Keratinocyte (primary cell): ENCODE measurements around the gene CREB1. TPM values are rescaled to one million over a fixed set of nuclear protein-coding genes. Genes with fewer than 3 reads are reported as not detected.

Experiments used
- DNase-seq: peaks from one replicate; pipeline ENCODE4 v3.0.0-alpha.2; 2011; ENCODE audit warnings: low read depth, missing footprints, low spot score
- FAIRE-seq: peaks from 2 replicates; lab custom pipeline; 2011; peaks lifted over from hg19 to GRCh38; lab: Jason Lieb, UNC
- H2AFZ ChIP-seq: 2 replicates; pipeline ENCODE4 v1.6.0; 2012; ENCODE audit warnings: low read length, control low read depth, inconsistent platforms; ENCODE audit not compliant: control insufficient read depth
- H3K27ac ChIP-seq: 2 replicates; pipeline ENCODE4 v1.5.1; 2011; ENCODE audit warnings: low read length; ENCODE audit not compliant: control insufficient read depth, insufficient read depth
- H3K27me3 ChIP-seq: 3 replicates; pipeline ENCODE4 v1.6.0; 2011; ENCODE audit warnings: low read length; ENCODE audit not compliant: control insufficient read depth, insufficient read depth; ENCODE audit errors: extremely low read depth
- H3K36me3 ChIP-seq, 2 experiments: 2 replicates in 1 of 2; 3 replicates in 1 of 2; pipeline ENCODE4 v1.5.1; 2011; ENCODE audit warnings: low read length in 2 of 2, mild to moderate bottlenecking in 1 of 2; ENCODE audit not compliant: control insufficient read depth in 2 of 2, insufficient read depth in 2 of 2; ENCODE audit errors: extremely low read depth in 1 of 2
- H3K4me1 ChIP-seq: 3 replicates; pipeline ENCODE4 v1.5.1; 2011; ENCODE audit warnings: low read length; ENCODE audit not compliant: control insufficient read depth, insufficient read depth; ENCODE audit errors: extremely low read depth
- H3K4me2 ChIP-seq: 3 replicates; pipeline ENCODE4 v1.6.0; 2011; ENCODE audit warnings: low read depth, low read length; ENCODE audit not compliant: control insufficient read depth, insufficient read depth; ENCODE audit errors: extremely low read depth
- H3K4me3 ChIP-seq, 3 experiments: fragments of 200-600 bp in 1 of 3; sonication (generic) in 1 of 3; 2 replicates in 2 of 3; 3 replicates in 1 of 3; pipeline ENCODE4 v1.5.1; 2011 to 2016; ENCODE audit warnings: low read length in 3 of 3, mild to moderate bottlenecking in 3 of 3, control low read depth in 2 of 3, inconsistent platforms in 1 of 3, low read depth in 1 of 3, mixed read lengths in 1 of 3, mixed run types in 1 of 3, moderate library complexity in 1 of 3; ENCODE audit not compliant: control insufficient read depth in 2 of 3, insufficient read depth in 2 of 3; ENCODE audit errors: extremely low read depth in 1 of 3
- H3K79me2 ChIP-seq: 2 replicates; pipeline ENCODE4 v1.6.0; 2012; ENCODE audit warnings: low read length; ENCODE audit not compliant: control insufficient read depth, insufficient read depth
- H3K9ac ChIP-seq: 3 replicates; pipeline ENCODE4 v1.6.0; 2011; ENCODE audit warnings: low read length; ENCODE audit not compliant: control insufficient read depth, insufficient read depth; ENCODE audit errors: extremely low read depth
- H3K9me1 ChIP-seq: 3 replicates; pipeline ENCODE4 v1.6.0; 2011; ENCODE audit warnings: low read length; ENCODE audit not compliant: control insufficient read depth, insufficient read depth; ENCODE audit errors: extremely low read depth
- H3K9me3 ChIP-seq: 2 replicates; pipeline ENCODE4 v1.5.1; 2012; ENCODE audit warnings: low read depth, low read length; ENCODE audit not compliant: control insufficient read depth
- H4K20me1 ChIP-seq: 3 replicates; pipeline ENCODE4 v1.6.0; 2011; ENCODE audit warnings: low read length; ENCODE audit not compliant: control insufficient read depth, insufficient read depth; ENCODE audit errors: extremely low read depth
- EZH2 ChIP-seq: IDR thresholded peaks from one replicate; pipeline ENCODE4 v1.6.1; 2012; ENCODE audit warnings: inconsistent platforms, mild to moderate bottlenecking, low read length, moderate library complexity
- dilution Hi-C: fragments of 300-500 bp; cut with MboI; formaldehyde crosslinking; loops from one replicate; pipeline ENCODE4 v1.7.0; 2020; ENCODE audit warnings: low sequenced_read_pairs; ENCODE audit not compliant: extremely low pct_ligation_motif_present
- polyA plus RNA-seq, 5 experiments: library from polyadenylated mRNA; depleted of rRNA in 3 of 5; stranded (reverse) in 3 of 5; stranded (forward) in 1 of 5; unstranded in 1 of 5; fragments of >200 nt; gene quantifications; 1 replicate in 1 of 5; 2 replicates in 3 of 5; 3 replicates in 1 of 5; pipeline versions ENCODE4 v1.2.1 to v1.2.3, GENCODE V29; 2011 to 2012; ENCODE audit warnings: missing spikeins in 2 of 5, low read depth in 1 of 5, low replicate concordance in 1 of 5
- TF ChIP-seq, protein P1 (sequence below), 3 experiments: IDR thresholded peaks in 1 of 3; conservative IDR thresholded peaks in 1 of 3; optimal IDR thresholded peaks in 1 of 3; 2 replicates in 2 of 3; 3 replicates in 1 of 3; pipeline versions ENCODE3 to v1.5.1; 2011; ENCODE audit warnings: low read length in 3 of 3, mild to moderate bottlenecking in 3 of 3, moderate library complexity in 2 of 3, control low read depth in 1 of 3, inconsistent platforms in 1 of 3; ENCODE audit not compliant: insufficient read depth in 2 of 3; ENCODE audit errors: extremely low read depth in 1 of 3

The CREB1 gene
- polyA plus RNA-seq, 1 donor (not counting 4 experiments of a cell fraction or from before 2014, with no cell fraction given): 38.9 TPM

DNA sequence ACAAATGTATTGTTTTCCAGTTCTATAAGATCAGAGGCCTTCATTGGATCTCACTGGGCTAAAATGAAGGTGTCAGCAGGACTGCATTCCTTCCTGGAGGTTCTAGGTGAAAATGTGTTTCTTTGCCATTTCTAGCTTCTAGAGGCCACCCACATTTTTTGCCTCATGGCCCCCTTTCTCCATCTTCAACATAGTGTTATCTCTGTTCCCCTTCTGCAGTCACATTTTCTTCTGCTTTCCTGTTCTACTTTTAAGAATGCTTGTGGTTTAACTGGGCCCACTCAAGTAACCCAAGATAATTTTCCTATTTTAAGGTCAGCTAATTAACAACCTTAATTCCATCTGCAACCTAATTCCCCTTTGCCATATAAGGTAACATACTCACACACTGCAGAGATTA is 59.4 kb downstream of the CREB1 start:
- FAIRE-seq: no peak

DNA sequence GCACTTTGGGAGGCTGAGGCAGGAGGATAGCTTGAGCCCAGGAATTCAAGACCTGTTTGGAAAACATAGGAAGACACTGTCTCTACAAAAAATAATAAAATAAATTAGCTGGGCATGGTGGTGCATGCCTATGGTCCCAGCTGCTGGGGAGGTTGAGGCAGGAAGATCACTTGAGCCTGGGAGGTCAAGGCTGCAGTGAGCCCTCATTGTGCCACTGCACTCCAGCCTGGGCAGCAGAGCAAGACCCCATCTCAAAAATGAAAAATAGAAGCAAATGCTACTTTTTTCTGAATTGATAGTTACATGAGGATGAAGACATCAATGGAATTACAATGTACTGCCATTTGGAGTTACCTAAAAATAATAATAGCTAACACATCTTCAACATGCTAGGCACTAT is 63.5 kb downstream of the CREB1 start:
- peaks cover 2% of the 10 kb centered on the region for H3K79me2 ChIP-seq
- no peak overlapping the region for H3K27ac ChIP-seq
- DNase-seq: no peak
- no peaks in the 10 kb centered on the region for H4K20me1 ChIP-seq
- no peak overlapping the region for H3K4me2 ChIP-seq
- no peaks in the 10 kb centered on the region for H3K27me3 ChIP-seq
- H3K9ac ChIP-seq: no peak overlapping the region
- H3K9me3 ChIP-seq: no peaks in the 10 kb centered on the region
- dilution Hi-C loops: no loop called here
- peaks cover 5 to 28% of the 10 kb centered on the region in 2 experiments for H3K36me3 ChIP-seq
- no peak overlapping the region for H3K4me3 ChIP-seq
- FAIRE-seq: no peak
- H2AFZ ChIP-seq: no peak overlapping the region
- no peaks in the 10 kb centered on the region for H3K9me1 ChIP-seq
- TF ChIP-seq, protein P1, sequence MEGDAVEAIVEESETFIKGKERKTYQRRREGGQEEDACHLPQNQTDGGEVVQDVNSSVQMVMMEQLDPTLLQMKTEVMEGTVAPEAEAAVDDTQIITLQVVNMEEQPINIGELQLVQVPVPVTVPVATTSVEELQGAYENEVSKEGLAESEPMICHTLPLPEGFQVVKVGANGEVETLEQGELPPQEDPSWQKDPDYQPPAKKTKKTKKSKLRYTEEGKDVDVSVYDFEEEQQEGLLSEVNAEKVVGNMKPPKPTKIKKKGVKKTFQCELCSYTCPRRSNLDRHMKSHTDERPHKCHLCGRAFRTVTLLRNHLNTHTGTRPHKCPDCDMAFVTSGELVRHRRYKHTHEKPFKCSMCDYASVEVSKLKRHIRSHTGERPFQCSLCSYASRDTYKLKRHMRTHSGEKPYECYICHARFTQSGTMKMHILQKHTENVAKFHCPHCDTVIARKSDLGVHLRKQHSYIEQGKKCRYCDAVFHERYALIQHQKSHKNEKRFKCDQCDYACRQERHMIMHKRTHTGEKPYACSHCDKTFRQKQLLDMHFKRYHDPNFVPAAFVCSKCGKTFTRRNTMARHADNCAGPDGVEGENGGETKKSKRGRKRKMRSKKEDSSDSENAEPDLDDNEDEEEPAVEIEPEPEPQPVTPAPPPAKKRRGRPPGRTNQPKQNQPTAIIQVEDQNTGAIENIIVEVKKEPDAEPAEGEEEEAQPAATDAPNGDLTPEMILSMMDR (optimal IDR thresholded peaks at IDR 0.05 in 1 of 3, IDR thresholded peaks at IDR 0.05 in 1 of 3, conservative IDR thresholded peaks at IDR 0.05 in 1 of 3; ENCODE audit: extremely low read depth in 1 of 3, insufficient read depth in 2 of 3, low read length in 3 of 3): no peak
- no peak for TF ChIP-seq EZH2
- no peaks in the 10 kb centered on the region for H3K4me1 ChIP-seq

More for the DNA sequence above, 59.4 kb downstream of the CREB1 start:
- Histone ChIP-seq H3K4me2 (no peak overlapping the region), H2AFZ (no peak overlapping the region), H3K9me1 (no peaks in the 10 kb centered on the region), H3K27me3 (no peaks in the 10 kb centered on the region), H3K4me1 (no peaks in the 10 kb centered on the region), H3K27ac (no peak overlapping the region), H4K20me1 (no peaks in the 10 kb centered on the region), H3K4me3 (no peak overlapping the region), H3K9me3 (no peaks in the 10 kb centered on the region), H3K79me2 (peaks cover 2% of the 10 kb centered on the region), H3K36me3 (peaks cover 7 to 24% of the 10 kb centered on the region in 2 experiments), H3K9ac (no peak overlapping the region)
- no peak for DNase-seq
- TF ChIP-seq, protein P1 (optimal IDR thresholded peaks at IDR 0.05 in 1 of 3, IDR thresholded peaks at IDR 0.05 in 1 of 3, conservative IDR thresholded peaks at IDR 0.05 in 1 of 3; ENCODE audit: extremely low read depth in 1 of 3, insufficient read depth in 2 of 3, low read length in 3 of 3): no peak
- TF ChIP-seq EZH2: no peak
- dilution Hi-C loops: no loop called here
